ENCODE data around the gene DESI1.
"Not testable (repeated sequence)": the region's sequence is repeated elsewhere in the genome, so short reads cannot be mapped to it uniquely, and the experiment has no call there.

The DESI1 gene

GRCh38 chr22:41620589-41621098 lies at the start of gene DESI1:
TSS of gene DESI1 (minus strand) at chr22:41621043. CDS start at chr22:41620839, 204 bp downstream.
- no peak for DNase-seq (ENCODE audit: low read depth)

DNA sequence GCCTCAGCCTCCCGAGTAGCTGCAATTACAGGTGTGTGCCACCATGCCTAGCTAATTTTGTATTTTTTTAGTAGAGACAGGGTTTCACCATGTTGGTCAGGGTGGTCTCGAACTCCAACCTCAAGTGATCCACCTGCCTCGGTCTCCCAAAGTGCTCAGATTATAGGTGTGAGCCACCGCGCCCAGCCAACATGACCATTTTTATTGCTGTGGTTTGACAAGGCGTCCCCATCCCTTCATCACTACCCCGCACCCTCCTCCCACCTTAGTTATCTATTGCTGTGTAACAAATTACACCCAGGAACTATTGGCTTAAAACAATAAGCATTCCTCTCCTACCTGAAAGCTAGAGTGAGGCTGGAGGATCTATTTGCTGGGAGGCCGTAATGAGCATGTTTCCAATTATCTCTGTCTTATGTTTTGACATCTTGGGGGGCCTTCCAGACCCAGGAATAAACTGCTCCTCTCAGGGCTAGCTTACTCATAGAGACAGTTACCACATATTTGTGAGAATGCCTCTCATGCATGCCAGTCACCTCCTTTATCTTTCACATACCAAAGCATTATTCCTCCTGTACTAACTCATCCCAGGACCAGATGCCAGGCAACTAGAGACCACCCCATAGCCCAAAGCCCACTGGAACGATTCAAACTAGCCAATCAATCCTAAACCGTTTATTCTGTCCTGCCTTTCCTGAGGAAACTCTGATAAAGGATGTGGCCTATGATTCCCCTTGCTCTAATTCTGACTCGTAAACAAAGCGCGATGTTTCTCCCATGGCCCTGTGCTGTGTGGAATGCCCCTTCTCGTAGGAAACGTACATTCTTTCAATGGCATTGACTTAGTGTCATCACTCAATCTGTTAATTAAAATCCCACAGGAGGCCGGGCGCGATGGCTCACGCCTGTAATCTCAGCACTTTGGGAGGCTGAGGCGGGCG lies 48.4 kb upstream of the DESI1 start:
- no peak for DNase-seq (ENCODE audit: low read depth)

DNA sequence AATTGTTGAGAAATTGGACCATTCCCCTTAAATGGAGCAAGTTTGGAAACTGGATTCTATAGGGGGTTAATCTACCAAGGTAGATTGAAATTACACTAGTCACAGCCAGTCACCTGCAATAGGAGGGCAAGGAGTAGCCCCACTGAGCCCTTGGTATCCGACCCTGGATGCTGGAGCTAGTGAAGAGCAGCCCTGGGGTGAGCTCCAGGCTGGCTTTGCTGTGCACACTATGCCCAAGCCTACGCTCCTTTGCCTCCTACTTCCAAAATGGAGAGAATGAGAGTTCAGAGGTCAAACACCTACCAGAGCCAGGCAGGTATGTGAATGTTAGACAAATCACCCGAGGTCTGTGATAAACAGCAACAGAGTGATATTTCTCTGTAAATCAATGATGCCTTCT lies 44.1 kb upstream of the DESI1 start:
- DNase-seq (ENCODE audit: low read depth), result no peak

- no peak for DNase-seq (ENCODE audit: low read depth)
Measured at GRCh38 chr22:41664490-41664889, 43.6 kb upstream of the DESI1 start.

GRCh38 chr22:41663594-41663993 lies 42.8 kb upstream of the DESI1 start:
- not testable (repeated sequence) for DNase-seq (ENCODE audit: low read depth)

GRCh38 chr22:41661713-41662112 lies 40.9 kb upstream of the DESI1 start:
- DNase-seq (ENCODE audit: low read depth), result no peak

GRCh38 chr22:41661088-41661487 lies 40.2 kb upstream of the DESI1 start:
- DNase-seq (ENCODE audit: low read depth), result no peak

- no peak for DNase-seq (ENCODE audit: low read depth)
Measured at GRCh38 chr22:41660416-41660815, 39.6 kb upstream of the DESI1 start.

DNA sequence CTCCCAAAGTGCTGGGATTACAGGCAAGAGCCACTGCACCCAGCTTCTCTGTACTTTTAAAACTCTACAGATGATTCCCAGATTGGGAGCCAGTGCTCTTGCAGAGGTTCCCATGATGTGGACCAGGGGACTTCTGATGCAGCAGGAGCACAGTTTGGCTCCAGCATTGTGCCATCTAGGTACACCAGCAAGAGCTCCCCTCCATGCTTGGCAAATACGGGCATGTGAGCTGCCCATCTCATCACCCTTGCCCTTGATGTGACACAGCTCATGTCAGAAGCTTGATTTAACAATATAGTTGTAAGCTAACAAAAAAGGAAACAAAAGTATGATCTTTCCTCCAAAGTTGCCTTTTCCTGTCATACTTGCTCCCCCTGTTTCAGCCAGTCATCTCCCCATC lies 39.1 kb upstream of the DESI1 start:
- DNase-seq (ENCODE audit: low read depth), result no peak

DNA sequence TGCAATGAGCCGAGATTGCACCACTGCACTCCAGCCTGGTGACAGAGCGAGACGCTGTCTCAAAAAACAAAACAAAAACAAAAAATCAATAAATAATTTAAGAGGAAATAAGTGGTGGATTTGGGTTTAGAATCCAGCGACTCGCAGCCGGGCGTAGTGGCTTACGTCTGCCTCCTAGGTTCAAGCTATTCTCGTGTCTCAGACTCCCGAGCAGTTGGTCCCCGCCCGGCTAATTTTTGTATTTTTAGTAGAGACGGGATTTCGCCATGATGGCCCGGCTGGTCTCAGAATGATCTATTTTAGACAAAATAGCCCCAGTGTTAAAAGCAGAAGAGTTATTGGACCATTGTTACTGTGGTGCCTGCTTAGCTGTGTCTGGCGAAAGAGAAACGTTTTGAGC lies 38.0 kb upstream of the DESI1 start:
- no peak for DNase-seq (ENCODE audit: low read depth)

DNA sequence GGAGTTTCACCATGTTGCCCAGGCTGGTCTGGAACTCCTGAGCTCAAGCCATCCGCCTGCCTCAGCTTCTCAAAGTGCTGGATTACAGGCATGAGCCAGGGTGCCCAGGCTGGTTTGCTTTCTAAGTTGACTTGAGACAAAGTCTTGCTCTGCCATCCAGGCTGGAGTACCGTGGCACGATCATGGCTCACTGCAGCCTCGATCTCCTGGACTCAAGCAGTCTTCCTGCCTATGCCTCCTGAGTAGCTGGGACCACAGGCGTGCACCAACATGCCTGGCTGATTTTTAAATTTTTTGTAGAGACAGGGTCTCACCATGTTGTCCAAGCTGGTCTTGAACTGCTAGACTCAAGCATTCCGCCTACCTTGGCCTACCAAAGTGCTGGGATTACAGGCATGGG lies 36.9 kb upstream of the DESI1 start:
- DNase-seq (ENCODE audit: low read depth), result no peak

DNA sequence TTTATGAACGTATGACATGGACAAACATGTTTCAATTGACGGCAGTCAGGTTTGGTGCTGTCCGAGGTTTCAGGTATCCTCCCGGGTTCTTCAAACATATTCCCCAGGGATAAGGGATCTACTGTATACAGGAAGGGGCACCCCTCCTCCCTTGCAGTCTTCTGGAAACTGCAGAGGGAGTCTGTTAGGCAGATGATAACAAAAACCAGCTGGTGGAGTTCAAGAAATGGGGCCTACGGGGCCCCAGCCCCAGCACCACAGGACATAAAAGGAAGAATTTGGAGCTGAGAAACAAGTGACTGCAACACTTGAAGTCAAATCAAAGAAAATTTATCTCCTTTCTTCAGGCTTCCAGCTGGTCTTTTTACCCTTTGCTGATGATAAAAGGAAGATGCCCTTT lies 35.7 kb upstream of the DESI1 start:
- DNase-seq (ENCODE audit: low read depth), result no peak

- no peak for DNase-seq (ENCODE audit: low read depth)
Measured at GRCh38 chr22:41654322-41654721, 33.5 kb upstream of the DESI1 start.

DNA sequence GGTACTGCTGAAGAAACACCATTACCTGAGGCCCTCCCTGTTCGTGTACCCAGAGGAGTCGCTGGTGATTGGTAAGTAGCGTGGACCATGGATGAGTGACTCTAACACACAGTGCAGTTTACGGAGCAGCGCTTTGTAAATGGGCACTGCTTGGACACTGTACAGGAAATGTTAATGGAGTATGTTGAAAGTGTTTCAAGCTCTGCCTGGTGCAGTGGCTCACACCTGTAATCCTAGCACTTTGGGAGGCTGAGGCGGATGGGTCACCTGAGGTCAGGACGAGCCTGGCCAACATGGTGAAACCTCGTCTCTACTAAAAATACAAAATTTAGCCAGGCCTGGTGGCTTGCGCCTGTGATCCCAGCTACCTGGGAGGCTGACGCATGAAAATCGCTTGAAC lies 30.0 kb upstream of the DESI1 start:
- DNase-seq (ENCODE audit: low read depth), result no peak

- no peak for DNase-seq (ENCODE audit: low read depth)
Measured at GRCh38 chr22:41650229-41650628, 29.4 kb upstream of the DESI1 start.

GRCh38 chr22:41648432-41648831 lies 27.6 kb upstream of the DESI1 start:
- DNase-seq (ENCODE audit: low read depth), result no peak

GRCh38 chr22:41647771-41648170 lies 26.9 kb upstream of the DESI1 start:
- DNase-seq (ENCODE audit: low read depth), result no peak

DNA sequence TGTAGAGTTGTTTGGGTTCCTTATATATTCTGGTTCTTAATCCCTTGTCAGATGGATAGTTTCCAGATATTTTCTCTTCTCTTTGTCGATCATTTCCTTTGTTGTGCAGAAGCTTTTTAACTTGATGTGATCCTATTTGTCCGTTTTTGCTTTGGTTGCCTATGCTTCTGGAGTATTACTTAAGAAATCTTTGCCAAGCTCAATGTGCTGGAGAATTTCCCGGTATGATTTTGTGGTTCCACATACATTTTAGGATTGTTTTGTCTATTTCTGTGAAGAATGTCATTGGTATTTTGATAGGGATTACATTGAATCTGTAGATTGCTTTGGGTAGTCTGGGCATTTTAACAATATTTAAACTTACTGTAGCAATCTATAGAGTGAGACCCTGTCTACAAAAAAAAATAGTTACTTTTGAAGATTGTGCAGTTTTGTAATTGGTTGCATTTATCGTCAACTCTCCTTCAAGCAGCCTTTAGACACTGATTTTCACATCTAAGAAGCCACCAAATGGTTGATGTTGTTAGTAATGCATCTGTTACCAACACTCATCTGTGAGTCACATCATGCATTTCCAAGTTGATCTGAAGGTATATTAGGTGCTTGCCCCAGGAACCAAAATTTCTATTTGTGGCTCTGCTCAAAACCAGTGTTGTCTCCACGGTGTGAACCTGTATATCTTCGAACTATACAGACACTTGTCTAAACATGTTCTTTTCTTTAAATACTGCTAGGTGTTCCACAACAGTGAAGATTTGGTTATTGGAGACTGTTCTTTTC lies 21.7 kb upstream of the DESI1 start:
- DNase-seq (ENCODE audit: low read depth), result no peak

GRCh38 chr22:41641854-41642253 lies 21.0 kb upstream of the DESI1 start:
- DNase-seq (ENCODE audit: low read depth), result no peak

- DNase-seq (ENCODE audit: low read depth), result no peak
Measured at GRCh38 chr22:41638748-41639147, 17.9 kb upstream of the DESI1 start.

GRCh38 chr22:41638124-41638523 lies 17.3 kb upstream of the DESI1 start:
- no peak for DNase-seq (ENCODE audit: low read depth)

GRCh38 chr22:41637623-41638022 lies 16.8 kb upstream of the DESI1 start:
- not testable (repeated sequence) for DNase-seq (ENCODE audit: low read depth)

- no peak for DNase-seq (ENCODE audit: low read depth)
Measured at GRCh38 chr22:41636467-41636866, 15.6 kb upstream of the DESI1 start.

Data from fibroblast of the conjunctiva (primary cell).